Measurements from ENCODE around the gene PLXDC2. TPM values are rescaled to one million over a fixed set of nuclear protein-coding genes. Genes with fewer than 3 reads are reported as not detected.

The PLXDC2 gene
- total and polyA plus RNA-seq, 10 of the 15 experiments (the other 5 are each of a cell fraction or from before 2014, with no cell fraction given) = 0.05 to 1.8 (median 0.14) TPM; not detected in 2

GRCh38 chr10:20300735-20301134, 484.5 kb downstream of the PLXDC2 start:
- CTCF ChIA-PET = no interaction called here
- H3K4me2 ChIP-seq (ENCODE audit: control insufficient read depth, insufficient read depth) = no peak overlapping the region
- FAIRE-seq = no peak

More at GRCh38 chr10:20300735-20301134, 484.5 kb downstream of the PLXDC2 start:
- no peak overlapping the region for H3K9ac ChIP-seq (ENCODE audit: control insufficient read depth, insufficient read depth, low read length)
- H3K4me1 ChIP-seq (ENCODE audit: control insufficient read depth, insufficient read depth, low read length) = no peaks in the 10 kb centered on the region
- H3K27ac ChIP-seq (ENCODE audit: control insufficient read depth, insufficient read depth) = no peak overlapping the region
- ChIA-PET RAD21 (ENCODE audit: unreplicated experiment) (no interaction called here), POLR2A (no interaction called here), SMC1A (ENCODE audit: uncharacterized antibody, unreplicated experiment) (no interaction called here)
- TF ChIP-seq JUND (IDR thresholded peaks at IDR 0.05; ENCODE audit: low read depth, low read length) (no peak), TBL1XR1 (IDR thresholded peaks at IDR 0.05; ENCODE audit: low read depth, low read length) (no peak), NFIC (IDR thresholded peaks at IDR 0.05; ENCODE audit: low read depth, low read length) (no peak), SUPT20H (IDR thresholded peaks at IDR 0.05; ENCODE audit: borderline replicate concordance, control insufficient read depth, low read depth, low read length) (no peak), RBBP5 (conservative IDR thresholded peaks at IDR 0.05) (no peak), POLR2A (IDR thresholded peaks at IDR 0.05; ENCODE audit: low read depth, low read length) (no peak), CBX3 (IDR thresholded peaks at IDR 0.05; ENCODE audit: borderline replicate concordance, low read depth) (no peak), KLF5 (IDR thresholded peaks at IDR 0.05; ENCODE audit: partially characterized antibody) (no peak), CTCF (IDR thresholded peaks at IDR 0.05 in 2 of 3, conservative IDR thresholded peaks at IDR 0.05 in 1 of 3; ENCODE audit: control insufficient read depth in 2 of 3, extremely low read depth in 1 of 3, insufficient read depth in 1 of 3, low read depth in 3 of 3, low read length in 3 of 3) (no peak), ZBTB40 (IDR thresholded peaks at IDR 0.05; ENCODE audit: borderline replicate concordance) (no peak), SMAD5 (IDR thresholded peaks at IDR 0.05; ENCODE audit: low read depth) (no peak), CREB1 (IDR thresholded peaks at IDR 0.05; ENCODE audit: low read depth) (no peak), NFXL1 (IDR thresholded peaks at IDR 0.05; ENCODE audit: borderline replicate concordance) (no peak), ATF7 (IDR thresholded peaks at IDR 0.05; ENCODE audit: low read depth) (no peak), E2F4 (IDR thresholded peaks at IDR 0.05; ENCODE audit: low read depth, low read length) (no peak), IRF4 (IDR thresholded peaks at IDR 0.05; ENCODE audit: low read depth, low read length) (no peak), NR2C1 (IDR thresholded peaks at IDR 0.05) (no peak), RAD21 (IDR thresholded peaks at IDR 0.05; ENCODE audit: insufficient read depth, low read depth, low read length) (no peak), GABPA (IDR thresholded peaks at IDR 0.05; ENCODE audit: low read depth) (no peak)
- no peaks in the 10 kb centered on the region for H3K27me3 ChIP-seq (replicated peaks in 1 of 2; ENCODE audit: control insufficient read depth in 2 of 2, insufficient read depth in 2 of 2, low read length in 1 of 2)
- no peak overlapping the region for H2AFZ ChIP-seq (ENCODE audit: control insufficient read depth, low read depth, low read length)
- no peaks in the 10 kb centered on the region for H4K20me1 ChIP-seq (ENCODE audit: control insufficient read depth, insufficient read depth)
- no peak for ATAC-seq
- in situ Hi-C loops (cut with MboI) = no loop called here
- H3K9me3 ChIP-seq (replicated peaks; ENCODE audit: control insufficient read depth, insufficient read depth, low read length) = no peaks in the 10 kb centered on the region
- H3K36me3 ChIP-seq (ENCODE audit: control insufficient read depth in 2 of 2, insufficient read depth in 2 of 2, low read length in 1 of 2) = no peaks in the 10 kb centered on the region
- H3K4me3 ChIP-seq = no peak overlapping the region
- no peaks in the 10 kb centered on the region for H3K79me2 ChIP-seq (ENCODE audit: control insufficient read depth, insufficient read depth, low read length)
- no peak for DNase-seq (ENCODE audit: low read depth, low spot score)
- no TSS peak for BruUV-seq (replicated peaks)
- WGBS (ENCODE audit: insufficient coverage, insufficient replicate concordance, low lambda C conversion rate, missing lambda C conversion rate) = 92% methylated on average over 2 of the region's 2 CpGs
- intact Hi-C loops (cut with micrococcal nuclease; ENCODE audit: unreplicated experiment) = no loop called here
